ENCODE results near the gene KCTD16.

KCTD16 gene

DNA sequence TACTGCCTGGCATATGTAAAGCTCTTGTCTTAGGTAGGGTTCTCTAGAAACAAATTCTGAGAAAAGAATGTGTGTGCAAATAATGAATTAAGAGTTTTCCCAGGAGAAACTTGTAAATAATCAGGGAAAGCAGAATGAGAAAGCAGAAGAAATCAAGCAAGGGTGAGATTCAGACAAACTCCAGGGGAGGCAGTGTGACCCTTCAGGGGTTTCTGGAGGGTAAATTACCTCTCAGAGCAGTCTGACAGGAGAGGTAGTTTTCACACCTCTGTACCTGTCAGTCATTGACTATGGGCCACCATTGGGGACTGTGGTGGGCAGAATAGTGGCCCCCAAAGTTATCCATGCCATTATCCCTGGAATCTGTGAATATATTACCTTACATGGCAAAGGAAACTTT is 124.6 kb downstream of the KCTD16 start:
- no peak for DNase-seq

GRCh38 chr5:144297081-144297480 is 126.4 kb downstream of the KCTD16 start:
- DNase-seq, result no peak

- DNase-seq, result no peak
Observed at GRCh38 chr5:144298658-144299057, 128.0 kb downstream of the KCTD16 start.

- no peak for DNase-seq
Observed at GRCh38 chr5:144304688-144305087, 134.0 kb downstream of the KCTD16 start.

GRCh38 chr5:144307736-144308135 is 137.1 kb downstream of the KCTD16 start:
- peak in 1 of 3 experiments; percentile 40 for DNase-seq

DNA sequence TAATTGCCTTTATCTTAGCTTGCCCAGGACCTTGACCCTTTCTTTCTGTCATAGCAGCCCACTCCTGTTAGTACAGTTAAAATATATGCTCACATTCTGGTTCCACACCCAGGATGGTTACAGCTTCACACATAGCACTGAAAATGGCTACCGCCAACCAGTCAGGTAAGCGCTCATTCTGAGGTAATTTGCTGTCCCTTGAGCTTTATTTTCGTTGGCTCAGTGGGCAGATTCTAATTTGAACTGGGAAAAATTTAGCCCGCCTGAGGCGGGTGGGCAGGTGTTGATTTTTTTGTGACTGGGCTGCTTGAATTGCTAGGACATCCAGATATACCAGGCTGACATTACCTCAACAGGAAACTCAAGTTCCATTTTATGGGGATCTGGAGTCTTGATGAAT is 137.5 kb downstream of the KCTD16 start:
- DNase-seq, result no peak

GRCh38 chr5:144308906-144309670 is 138.4 kb downstream of the KCTD16 start:
- DNase-seq, result no peak

DNA sequence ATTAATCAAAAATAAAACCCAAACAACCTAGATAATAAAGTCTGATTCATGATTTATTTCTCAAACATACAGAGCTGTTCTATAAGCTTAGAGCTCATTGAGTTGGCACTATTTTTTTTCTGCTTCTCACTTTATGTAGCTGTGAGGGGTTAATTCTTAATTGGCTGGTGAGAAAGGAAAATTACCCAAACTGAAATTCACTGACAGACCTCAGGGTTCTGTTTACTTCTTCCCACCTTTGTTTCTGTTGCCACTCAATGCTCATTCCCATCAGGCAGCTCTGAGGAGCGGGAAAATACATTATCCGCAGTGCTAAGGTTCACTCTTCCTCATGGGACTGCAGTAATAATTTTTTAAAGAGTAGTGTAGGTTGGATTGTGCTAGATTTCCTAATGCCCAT is 139.9 kb downstream of the KCTD16 start:
- no peak for DNase-seq

DNA sequence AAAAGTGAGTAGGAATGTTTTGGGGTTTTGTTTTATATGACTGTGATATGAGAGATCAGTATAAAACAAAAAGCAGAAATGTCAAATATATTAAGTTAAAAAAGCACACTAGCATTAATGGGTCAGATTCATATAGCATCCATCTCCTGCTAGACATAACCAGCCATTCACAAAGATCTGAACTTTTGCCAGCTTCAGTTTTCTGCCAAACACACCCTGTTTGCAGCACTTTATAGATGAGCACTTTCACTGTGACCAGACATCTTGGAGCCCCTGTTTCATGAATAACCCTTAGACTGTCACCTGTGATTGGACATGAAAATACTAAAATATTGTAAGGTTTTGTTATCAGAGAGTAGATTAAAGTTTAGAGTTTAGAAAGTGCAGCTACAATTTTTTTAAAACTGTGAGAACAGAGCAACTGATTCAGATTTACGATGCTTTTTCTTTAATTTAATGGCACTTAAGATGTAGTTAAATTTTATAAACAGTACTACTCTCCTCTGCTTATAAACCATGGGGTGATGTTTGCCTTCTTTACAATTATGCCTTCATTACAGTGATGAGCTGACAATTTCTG is 142.6 kb downstream of the KCTD16 start:
- DNase-seq, result peak in 1 of 3 experiments; percentile 14

DNA sequence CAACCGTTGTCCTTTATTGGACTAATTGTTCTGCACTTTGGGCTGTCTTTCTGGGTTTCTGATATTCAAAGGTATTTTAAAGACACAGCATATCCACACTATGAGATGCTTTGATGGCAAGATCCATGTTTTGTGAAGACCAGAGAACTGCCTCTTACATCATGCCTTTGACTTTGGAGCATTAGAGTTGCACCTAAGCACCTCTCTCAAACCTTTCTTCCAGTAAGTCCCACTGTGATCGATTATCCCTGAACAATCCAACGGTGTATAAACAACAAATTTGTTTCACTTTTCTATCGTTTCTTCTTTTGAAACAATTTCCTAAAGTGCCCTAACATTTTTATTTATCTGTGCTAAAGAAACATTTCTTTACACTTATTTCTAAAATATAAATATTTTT is 144.4 kb downstream of the KCTD16 start:
- peak in 1 of 3 experiments; percentile 0 for DNase-seq

GRCh38 chr5:144315994-144316634 is 145.4 kb downstream of the KCTD16 start:
- DNase-seq, result peak in 1 of 3 experiments; percentile 3

- DNase-seq, result no peak
Observed at GRCh38 chr5:144318011-144318410, 147.3 kb downstream of the KCTD16 start.

GRCh38 chr5:144318460-144318859 is 147.8 kb downstream of the KCTD16 start:
- DNase-seq, result no peak

- no peak for DNase-seq
Observed at GRCh38 chr5:144323181-144323580, 152.5 kb downstream of the KCTD16 start.

- DNase-seq, result no peak
Observed at GRCh38 chr5:144325532-144325931, 154.9 kb downstream of the KCTD16 start.

DNA sequence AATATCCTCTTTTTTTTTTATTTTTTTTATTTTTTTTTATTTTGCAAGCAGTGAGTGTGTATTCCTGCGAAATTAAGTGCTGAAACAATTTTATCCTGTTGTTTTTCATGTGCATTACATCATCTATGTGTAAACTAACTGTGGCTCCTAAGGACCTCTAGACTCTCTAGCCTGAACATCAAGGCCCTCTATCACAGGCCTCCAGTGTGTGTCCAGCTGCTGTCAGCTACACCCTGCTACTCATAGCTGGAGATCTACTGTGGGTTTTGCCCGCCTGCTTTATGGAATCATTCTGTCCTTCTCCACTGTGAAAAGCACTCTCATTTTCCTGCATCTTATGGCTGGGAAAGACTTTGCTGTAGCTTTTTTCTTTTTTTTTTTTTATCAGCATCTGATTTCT is 157.8 kb downstream of the KCTD16 start:
- peak; percentile 9 to 62 (median 27) for DNase-seq

DNA sequence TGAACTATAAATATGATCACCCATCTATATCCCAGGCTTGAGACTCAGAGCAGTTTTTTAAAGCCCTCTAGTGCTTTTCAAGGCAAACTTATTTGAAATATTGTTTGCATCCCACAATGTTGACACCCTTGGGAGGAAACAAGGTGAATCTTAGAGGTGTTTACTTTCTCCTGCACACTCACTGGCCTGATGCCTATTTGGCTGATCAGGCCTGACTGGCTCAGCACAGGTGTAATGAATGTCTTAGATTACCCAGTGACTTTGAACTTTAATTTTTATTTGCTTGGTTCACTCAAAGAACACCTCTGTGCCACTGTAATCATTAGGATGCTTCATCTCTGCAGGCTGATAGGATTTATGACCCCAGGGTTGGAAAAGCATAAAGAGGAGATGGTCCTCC is 158.3 kb downstream of the KCTD16 start:
- DNase-seq, result peak in 2 of 3 experiments; percentile 19 to 54

GRCh38 chr5:144329681-144330080 is 159.0 kb downstream of the KCTD16 start:
- DNase-seq, result no peak

- no peak for DNase-seq
Observed at GRCh38 chr5:144331361-144331760, 160.7 kb downstream of the KCTD16 start.

GRCh38 chr5:144332265-144332664 is 161.6 kb downstream of the KCTD16 start:
- DNase-seq, result no peak

DNA sequence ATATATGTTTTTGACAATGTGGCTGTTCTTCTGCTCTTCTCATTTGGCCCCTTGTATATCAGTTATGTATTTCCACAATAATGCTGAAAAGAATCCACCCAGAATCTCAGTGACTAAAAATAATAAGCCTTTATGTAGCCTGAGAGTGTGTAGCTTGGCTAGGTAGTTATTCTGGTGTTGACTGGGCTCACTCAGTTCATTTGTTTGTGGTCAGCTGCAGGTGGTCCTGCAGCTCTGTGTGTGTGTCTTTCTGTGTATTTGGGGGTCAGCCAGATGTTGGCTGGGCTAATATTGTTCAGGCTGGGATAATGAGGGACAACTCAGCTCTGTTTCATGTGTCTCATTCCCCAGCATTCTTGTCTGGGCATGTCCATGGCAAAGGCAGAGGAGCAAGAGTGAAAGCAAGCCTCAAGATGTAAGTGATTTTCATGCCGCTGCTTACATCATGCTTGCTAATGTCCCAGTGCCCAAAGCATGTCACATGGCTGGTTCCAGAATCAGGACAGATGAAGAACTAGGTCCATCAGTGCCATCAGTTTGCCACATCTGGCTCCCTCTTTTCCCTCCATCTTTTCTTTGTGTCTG is 162.8 kb downstream of the KCTD16 start:
- DNase-seq, result peak in 1 of 3 experiments; percentile 31

- peak; percentile 47 to 84 (median 62) for DNase-seq
Observed at GRCh38 chr5:144335561-144335960, 164.9 kb downstream of the KCTD16 start.

DNA sequence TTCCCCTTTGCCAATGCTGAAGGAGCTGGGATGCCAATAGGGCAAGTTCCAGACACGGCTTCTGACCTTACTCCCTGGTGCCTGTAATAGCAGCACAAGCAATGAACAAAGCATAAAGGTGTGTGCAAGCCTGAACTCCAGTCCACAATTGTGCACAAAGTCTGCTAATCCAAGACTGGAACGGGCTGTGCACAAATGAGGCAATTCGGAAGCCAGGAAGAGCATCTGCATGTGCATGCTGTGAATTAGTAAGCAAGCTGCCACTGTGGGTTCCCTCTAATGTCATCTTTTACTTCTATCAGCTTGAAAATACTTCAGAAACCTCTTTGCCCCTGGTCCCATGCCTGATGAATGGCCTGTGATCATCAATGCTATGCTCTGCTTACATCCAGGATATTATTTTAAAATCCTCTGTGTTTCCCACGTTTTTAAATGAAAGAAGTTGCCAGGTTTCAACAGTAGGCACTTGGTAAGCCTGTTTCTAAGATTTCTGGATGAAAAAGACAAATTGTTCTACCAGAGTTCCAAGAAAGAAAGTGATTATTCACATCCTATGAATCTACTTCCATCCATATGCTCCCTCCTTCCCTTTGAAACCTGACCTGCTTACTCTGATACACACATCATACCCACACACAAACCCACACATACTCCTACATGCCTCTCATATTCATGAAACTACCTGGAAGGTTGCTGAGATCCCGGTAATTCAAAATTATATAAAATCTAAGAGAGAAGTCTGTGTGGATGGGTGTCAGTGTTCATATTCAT is 165.7 kb downstream of the KCTD16 start:
- DNase-seq, result peak in 1 of 3 experiments; percentile 10
